GM18520 (cell line): Measurements from ENCODE around the gene PARD3.
"Not testable (repeated sequence)": the region's sequence is repeated elsewhere in the genome, so short reads cannot be mapped to it uniquely, and the experiment has no call there.

Experiments
- ATAC-seq: cut with Tn5 transposase; IDR thresholded peaks from one replicate; pipeline ENCODE4 v1.9.1; 2021; ENCODE audit not compliant: unreplicated experiment

PARD3 gene

DNA sequence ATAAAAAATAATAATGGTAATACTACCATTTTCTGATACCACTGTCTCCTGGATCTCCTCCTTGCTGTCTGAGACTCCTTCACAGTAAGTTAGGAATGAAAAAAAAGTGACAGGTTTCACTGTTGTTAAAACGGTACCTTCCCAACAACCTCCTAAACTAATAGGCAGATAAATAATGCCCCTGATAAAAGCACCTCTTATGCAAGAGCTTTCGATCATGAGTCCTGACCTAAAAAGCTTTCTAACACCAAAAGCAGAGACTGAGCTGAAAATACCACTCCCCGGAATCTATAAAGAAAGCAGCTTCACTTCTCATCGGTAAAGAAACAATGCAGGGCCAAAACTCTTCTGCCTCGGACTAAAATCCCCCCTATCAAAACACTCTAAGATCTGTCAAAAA lies 14.5 kb downstream of the PARD3 start:
- ATAC-seq, result no peak

DNA sequence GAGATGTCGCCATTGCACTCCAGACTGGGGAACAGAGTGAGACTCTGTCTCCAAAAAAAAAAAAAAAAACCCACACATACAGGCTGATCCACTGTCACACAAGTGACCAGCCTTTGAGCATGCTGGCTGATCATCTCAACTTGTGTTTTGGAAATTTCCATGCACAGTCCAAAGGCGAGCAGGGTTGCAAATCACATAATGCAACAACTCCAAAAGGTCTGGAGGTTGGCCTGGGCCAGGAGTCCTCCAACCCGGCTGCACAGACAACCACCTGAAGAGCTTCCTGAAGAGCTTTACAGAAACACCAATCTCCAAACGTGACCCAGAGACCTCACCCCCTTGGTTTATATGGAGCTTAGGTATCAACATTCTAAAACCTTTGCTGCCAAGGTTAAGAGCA lies 16.4 kb downstream of the PARD3 start:
- no peak for ATAC-seq

DNA sequence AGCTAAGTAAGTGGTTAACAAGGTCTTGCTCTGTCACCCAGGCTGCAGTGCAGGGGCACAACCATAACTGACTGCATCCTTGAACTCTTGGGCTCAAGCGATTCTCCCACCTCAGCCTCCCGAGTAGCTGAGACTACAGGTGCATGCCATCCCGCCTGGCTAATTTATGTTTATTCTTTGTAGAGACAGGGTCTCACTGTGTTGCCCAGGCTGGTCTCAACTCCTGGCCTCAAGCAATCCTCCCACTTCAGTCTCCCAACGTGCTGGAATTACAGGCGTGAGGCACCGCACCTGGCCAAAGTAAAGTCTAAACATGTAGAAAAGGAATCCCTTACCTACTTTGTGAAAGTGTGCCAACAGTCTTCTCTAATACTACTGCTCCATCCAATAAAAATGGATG lies 17.9 kb downstream of the PARD3 start:
- no peak for ATAC-seq

DNA sequence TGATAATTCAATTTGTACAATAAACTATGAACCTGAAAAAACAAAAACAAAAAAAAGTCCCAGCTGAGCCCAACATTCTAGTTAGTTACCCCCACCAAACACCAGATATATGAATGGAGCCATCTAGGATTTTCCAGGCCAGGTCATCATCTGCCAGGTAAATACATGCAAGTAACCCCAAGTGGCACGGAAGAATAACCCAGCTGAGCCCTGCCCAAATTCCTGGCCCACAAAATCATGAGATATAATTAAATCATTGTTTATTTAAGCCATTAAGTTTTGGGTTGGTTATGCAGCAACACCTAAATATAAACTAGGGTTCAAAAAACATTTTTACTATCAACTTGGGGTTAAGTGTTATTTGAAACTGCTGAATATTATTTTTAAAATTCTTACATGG lies 19.0 kb downstream of the PARD3 start:
- ATAC-seq, result no peak

DNA sequence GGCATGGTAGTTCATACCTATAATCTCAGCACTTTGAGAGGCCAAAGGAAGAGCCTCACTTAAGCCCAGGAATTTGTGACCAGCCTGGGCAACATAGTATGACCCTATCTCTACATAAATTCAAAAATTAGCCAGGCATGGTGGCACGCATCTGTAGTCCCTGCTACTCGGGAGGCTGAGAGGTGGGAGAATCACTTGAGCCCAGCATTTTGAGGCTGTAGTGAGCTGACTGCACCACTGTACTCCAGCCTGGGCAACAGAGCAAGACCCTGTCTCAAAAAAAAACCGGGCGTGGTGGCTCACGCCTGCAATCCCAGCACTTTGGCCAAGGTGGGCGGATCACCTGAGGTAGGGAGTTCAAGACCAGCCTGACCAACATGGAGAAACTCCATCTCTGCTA lies 19.8 kb downstream of the PARD3 start:
- ATAC-seq, result no peak

DNA sequence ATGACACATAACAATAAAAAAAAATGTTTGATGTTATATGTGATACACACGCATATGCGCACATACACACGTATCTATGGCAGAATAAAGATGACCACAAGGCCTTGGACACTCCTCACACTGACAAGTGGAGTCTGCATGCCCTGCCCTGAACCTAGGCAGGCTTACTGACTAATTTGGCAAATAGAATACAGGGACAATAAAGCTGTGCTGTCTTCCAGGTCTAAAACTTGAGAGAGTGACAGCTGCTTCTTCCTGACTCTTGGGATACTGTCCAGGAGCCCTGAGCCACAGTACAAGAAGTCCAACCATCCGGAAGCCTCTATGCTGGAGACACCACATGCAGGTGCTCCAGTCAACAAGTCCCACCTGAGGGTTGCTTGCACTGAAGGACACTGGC lies 20.3 kb downstream of the PARD3 start:
- no peak for ATAC-seq

DNA sequence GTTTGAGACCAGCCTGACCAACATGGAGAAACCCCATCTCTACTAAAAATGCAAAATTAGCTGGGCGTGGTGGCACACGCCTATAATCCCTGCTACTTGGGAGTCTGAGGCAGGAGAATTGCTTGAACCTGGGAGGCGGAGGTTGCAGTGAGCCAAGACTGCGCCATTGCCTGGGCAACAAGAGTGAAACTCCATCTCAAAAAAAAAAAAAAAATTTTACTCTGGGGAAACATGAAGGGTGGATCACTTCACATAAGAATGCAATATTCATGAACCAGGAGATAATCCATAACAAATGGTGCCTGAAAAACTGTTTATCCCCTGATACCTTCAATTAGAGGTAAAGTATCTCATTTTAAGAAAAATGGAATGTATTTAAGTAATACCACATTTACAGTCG lies 21.5 kb downstream of the PARD3 start:
- ATAC-seq, result not testable (repeated sequence)

DNA sequence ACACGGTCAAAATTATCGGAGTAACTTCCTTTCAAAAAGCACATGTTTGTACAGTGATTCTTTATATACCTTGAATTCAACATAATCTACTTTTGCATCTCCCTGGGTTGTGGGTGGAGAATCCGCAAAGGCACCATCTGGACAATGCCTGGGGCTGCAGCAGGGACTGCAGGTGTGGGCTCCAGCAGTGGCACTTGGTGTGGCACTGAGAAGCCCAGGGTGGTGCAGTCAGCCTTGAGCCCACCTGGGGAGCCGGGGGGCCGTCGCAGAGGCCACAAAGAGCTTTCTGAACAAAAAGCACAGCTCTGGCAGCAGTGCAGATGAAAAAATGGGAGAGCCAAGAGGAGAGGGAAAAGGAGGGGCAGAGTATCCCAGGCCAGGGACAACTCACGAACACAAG lies 22.2 kb downstream of the PARD3 start:
- ATAC-seq, result no peak

DNA sequence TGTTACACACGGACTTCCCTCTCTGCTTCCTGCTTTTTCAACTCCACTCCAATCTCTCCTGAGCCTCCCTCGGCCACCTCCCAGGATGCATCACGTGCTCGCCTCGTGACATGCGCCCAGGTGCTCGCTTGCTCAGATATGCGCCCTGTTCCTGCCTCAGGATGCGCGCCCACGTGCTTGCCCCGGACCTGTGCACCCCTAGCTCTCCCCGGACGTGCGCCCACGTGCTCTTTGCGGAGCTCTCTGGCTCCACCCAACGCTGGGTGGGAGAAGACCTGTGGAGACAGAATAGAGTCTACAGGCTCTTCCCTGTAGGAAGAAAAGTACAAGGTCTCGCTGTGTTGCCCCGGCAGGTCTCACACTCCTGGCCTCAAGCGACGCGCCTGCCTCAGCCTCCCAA lies 23.1 kb downstream of the PARD3 start:
- no peak for ATAC-seq

DNA sequence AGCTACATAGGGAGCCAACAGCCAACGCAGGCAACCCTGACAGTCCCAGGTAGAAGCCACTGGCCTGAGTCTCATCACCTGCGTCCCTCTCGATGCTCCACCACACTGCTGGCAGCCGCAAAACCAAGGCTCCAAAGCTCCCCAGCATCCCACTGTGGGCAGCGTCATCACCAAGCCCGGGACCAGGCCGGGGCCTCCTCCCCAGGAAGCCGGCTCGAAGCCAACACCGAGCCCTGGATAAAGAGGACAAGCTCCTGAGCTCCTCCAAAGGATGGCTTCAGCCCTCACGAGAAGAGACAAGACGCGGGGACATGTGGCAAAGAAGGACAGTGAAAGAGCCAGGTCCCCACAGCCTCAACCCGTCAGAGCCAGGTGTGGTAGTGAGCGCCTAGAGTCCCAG lies 23.9 kb downstream of the PARD3 start:
- no peak for ATAC-seq

DNA sequence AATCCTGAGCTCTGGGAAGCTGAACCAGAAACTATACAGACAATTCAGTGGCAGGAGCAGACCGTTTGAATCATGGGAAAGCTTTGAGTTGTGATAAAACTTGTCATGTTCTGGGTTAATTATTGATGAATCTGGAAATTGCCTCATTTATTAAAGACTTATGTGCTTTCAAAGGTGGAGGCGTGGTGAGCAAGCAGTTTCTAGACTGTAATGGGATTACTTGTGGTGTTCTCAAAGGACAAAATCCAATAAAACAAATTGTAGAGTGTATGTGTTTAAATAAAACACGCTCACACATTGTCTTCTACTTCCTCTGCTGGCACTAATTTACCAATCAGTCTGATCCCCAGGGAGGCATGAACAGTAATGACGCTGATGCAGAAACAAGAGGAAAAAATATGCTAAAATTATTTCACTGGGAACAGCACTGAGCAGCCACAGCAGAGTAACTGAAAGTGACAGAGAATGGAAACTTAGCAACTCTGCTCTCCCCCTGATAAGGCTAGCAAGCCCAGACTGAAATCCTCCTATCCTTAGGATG lies 25.1 kb downstream of the PARD3 start:
- ATAC-seq, result no peak

DNA sequence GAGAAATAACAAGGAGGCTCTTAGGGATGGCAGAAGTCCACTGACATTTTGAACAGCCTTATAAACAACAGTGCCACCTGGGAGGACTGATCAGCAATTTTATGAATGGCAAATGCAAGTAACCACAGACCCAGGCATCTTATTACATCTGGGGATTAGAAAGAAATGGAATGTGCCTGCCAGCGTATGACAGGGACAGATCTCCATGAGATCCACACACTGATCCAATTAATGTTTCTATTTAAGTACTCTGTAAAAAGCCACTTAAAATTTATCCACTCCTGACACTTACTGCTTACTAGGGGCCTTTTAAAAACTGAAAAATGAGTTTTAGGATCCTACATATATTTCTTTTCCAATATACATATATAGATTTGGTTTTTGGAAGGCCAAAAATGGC lies 28.6 kb downstream of the PARD3 start:
- ATAC-seq, result no peak

DNA sequence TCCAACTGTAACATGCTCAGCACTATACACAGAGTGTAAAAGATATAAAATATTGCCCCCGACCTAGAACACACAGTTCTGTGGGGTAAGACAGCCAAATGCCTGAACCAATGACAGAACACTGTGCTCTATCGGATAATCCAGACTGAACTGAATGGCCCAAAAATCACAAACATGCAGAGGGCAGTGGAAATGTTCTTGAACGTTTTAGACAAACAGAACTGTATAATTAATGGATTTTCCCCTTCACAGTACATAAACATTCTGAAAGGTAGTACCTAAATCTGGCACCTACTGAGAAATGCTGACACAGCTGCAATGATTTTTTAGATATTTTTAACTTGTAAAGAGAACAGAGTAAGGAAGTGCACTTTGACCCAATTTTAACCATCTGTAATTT lies 33.4 kb downstream of the PARD3 start:
- no peak for ATAC-seq

DNA sequence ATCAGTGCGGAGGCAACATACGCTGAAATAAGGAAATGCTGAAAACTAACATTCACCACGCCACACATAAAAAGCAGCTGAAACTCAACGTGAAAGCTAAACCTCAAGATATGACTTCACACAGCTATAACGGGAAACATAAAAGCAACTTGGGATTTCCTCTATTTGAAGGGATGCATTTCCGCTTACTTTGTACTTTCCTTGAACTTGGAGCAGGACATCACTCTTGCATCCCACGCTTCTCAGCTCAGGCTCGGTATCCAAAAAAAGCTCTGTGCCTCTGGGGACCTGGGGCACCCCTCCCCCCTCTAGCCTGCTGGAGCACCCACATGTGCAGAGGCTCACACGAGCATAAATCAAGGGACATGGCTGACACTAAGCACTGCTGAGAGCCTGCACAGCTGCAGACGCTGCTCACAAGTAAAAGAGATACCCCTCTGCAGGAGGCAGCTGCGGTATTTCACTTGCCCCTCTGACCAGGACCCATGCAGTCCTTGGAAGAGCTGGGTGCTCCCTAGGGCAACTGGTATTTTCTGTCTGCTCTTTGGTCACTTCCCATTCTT lies 34.2 kb downstream of the PARD3 start:
- ATAC-seq, result no peak

DNA sequence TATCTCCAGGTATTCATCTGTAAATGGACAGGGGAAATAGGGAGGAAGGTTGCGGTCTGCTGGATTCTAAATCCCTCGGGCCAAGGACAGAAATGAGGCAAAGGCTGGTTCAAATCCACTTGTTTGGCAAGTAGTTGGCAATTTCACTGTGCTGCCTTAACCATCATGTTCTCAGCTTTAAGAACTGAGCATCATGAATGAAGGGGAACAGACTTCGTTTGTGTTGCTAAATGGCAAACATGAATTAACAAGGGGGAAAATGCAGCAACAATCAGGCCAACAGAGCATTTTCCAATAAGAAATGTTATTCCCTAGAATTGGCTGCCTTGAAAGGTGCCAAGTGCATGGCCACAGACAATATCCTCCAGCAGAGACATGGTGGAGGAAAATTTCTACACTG lies 36.9 kb downstream of the PARD3 start:
- ATAC-seq, result no peak

DNA sequence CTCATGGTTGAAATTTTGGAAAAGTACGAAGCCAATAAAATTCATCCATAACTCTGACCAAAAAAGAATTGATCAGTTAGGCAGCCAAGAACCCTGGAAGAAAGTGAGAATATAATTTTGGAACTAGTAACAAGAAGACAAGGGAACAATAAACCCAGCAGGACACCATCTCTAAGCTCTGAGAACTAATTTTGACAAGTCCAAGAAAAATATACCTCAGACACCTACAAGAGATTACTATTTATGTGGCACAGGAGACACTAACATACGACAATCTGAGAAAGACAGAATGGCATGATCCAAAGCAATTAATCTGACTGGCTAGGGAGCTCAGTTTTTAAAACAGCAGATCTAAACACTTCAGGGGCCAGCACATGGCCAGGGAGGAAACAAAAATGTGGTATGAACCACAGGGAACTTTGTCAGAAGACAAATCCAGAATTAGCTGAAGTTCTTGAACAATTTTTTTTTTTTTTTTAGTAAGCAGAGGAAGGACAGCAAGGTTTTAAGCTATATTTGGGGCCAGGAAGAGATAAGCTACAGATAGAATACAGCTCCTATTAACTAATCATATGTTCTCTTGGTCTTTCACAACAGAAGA lies 38.9 kb downstream of the PARD3 start:
- ATAC-seq, result no peak

DNA sequence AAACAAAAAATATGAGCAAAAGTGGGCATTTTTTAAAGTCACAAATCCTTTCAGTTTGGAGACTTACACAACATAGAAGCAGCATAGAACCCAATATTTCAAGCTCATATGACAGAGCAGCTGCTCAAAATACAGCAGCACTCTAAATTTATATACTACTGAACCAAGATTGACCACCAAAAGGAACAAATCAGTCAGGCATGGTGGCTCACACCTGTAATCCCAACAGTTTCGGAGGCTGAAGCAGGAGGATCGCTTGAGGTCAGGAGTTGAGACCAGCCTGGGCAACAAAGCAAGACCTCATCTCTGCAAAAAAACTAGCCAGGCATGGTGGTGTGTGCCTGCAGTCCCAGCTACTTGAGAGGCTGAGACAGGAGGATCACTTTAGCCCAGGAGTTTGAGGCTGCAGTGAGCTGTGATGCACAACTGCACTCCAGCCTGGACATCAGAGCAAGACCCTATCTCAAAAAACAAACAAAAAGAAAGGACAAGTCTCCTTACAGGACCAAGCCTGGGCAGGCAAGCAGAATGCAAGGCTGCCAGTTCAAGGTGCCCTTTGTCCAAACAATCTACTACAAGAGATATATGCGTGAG lies 40.0 kb downstream of the PARD3 start:
- ATAC-seq, result no peak

DNA sequence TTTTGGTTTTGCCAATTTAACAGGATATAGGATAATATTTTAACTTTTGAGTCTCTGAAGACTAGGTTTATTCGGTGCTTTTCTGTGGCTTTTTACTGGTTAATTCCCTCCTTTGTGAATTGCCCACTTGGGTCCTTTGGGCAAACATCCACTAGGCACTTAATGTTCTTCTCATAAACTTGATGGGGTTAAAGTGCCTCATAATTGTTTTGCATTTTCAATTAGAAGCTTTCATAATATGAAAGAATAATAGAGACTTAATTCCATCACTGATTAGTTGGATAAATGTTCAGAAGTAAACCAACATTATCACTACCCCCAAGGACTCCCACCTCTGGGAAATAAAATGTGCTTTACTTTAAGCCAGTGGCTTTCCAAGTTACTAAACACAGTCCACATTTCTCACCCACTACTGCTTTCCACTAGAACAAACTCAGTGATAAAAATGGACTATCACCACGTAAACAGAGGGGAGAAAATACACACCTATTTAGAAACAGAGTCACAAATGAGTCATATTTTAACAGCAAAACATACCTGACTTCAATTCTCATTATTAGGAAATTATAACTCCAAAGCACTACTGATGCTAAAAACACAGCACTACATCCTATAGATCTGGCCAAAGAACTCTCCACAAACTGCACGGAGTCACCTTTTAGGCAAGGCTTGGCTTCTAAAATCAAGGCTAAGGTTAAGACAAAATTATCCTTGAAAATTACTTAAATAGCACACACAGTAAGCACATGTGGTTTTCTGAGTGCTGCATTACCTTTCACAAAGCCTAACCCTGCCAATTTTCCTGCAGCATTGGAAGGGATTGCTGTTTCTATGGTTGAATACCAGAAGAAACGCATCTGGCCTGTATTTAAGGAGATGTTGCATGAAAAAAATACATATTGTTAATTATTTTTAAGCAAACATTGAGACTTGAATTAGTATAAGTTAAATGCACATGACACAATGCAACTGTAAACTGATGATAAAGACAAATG lies 41.2 kb downstream of the PARD3 start:
- no peak for ATAC-seq

DNA sequence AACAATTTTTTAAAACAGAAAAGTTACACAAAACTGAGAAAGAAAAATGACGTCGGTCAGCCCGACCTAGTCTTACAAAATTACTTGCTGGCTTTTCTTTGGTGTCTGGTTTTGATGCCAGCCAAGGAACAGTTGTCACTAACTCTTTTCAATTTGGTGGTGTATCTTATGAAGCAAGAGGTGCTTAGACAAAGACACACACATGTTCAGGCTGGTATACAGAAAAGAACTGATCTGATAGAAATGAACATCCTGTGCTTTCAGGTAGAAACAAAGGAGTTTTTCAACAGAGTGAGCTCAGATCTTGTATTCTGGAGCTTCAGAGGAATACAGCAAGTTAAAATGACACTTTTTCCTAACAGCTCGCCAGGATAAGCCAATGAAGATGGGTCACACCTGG lies 43.6 kb downstream of the PARD3 start:
- no peak for ATAC-seq

DNA sequence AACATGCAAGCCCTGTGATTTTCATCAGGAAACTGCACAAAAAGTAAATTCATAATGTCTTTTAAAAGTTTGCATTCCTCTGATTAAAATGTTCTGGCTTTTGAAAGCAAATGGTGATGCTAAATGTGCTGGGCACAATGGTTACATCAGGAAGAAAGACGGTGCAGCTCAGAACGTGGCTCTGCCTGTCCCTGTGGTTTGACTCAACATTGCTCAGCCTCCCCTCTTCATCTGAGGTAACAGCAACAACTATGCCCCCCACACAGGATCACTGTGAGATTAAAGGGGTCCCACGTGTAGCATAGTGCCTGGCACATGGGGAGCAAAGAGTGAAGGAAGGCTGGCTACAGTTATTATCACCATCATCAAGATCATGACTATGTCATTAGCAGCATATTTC lies 44.0 kb downstream of the PARD3 start:
- no peak for ATAC-seq

DNA sequence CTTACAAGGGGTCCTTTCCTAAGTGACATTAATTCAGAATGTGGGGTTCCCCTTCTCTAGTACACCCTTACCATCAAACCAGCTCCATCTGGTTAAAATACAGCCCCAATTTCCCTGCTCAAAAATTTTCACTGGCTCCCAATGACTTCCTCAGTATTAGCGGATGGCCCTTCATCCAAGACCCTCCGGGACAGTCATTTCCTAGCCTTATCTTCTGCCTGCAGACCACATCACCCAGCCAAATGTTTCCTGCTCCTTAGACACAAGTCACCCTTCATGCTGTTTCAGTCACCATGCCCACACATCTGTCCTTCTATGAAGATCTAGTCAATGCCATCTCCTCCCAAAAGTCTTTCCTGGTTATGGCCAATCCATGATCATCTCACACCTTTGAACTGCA lies 45.2 kb downstream of the PARD3 start:
- no peak for ATAC-seq

DNA sequence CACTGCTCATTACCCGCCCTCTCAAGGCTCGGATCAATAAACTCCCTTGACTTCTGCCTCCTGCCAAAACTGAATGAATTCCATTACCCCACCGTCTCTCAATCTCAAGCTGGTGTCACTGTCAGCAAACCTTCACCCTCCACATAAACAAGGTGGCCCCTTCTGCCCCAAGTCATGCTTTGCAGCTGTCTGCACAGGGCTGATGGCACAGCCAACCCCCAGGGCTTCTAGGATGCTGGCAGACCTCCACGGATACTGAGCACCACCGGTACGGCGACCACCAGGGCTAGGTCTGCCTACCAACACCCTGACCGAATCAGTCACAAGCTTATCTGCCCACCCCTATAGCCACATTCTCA lies 46.1 kb downstream of the PARD3 start:
- no peak for ATAC-seq
